Skeletal muscle cell (primary cell): Measurements from ENCODE around the gene NSDHL.
A peak's percentile ranks its signal among the peaks of the same experiment; 100 is the strongest.

Experiments used
- DNase-seq: peaks from one replicate; pipeline ENCODE4 v3.0.0-alpha.2; 2010; ENCODE audit warnings: low read depth
- H3K4me3 ChIP-seq: 2 replicates; pipeline ENCODE4 v1.5.1; 2011; ENCODE audit warnings: low read depth, mild to moderate bottlenecking, control low read depth, low read length, moderate library complexity

Gene NSDHL

GRCh38 chrX:152886716-152887115 lies 55.9 kb downstream of the NSDHL start:
- no peak for DNase-seq
- H3K4me3 ChIP-seq, result no peak overlapping the region

DNA sequence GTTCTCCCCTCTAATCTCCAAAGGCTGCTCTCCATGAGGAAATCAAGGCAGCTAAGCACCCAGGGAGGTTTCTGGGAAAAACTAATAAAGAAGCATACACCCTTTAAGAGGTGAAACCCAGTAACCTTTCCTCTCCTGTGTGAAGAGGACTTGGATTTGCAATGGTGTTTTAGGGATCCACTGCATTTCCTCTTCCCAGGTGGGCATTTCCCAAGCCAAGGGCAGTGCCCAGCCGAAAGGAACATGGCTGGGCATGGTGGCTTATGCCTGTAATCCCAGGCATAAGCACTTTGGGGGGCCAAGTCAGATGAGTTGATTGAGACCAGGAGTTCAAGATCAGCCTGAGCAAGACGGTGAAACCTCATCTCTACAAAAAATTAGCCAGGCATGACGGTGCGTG lies 61.6 kb downstream of the NSDHL start:
- DNase-seq, result no peak
- no peak overlapping the region for H3K4me3 ChIP-seq

- DNase-seq, result no peak
- no peak overlapping the region for H3K4me3 ChIP-seq
These were observed 62.4 kb downstream of the NSDHL start for GRCh38 chrX:152892999-152893891.

GRCh38 chrX:152893980-152894610 lies 63.2 kb downstream of the NSDHL start:
- no peak for DNase-seq

GRCh38 chrX:152895121-152895520 lies 64.3 kb downstream of the NSDHL start:
- no peak for DNase-seq
- no peak overlapping the region for H3K4me3 ChIP-seq

More at GRCh38 chrX:152893980-152894610, 63.2 kb downstream of the NSDHL start:
- no peak overlapping the region for H3K4me3 ChIP-seq

DNA sequence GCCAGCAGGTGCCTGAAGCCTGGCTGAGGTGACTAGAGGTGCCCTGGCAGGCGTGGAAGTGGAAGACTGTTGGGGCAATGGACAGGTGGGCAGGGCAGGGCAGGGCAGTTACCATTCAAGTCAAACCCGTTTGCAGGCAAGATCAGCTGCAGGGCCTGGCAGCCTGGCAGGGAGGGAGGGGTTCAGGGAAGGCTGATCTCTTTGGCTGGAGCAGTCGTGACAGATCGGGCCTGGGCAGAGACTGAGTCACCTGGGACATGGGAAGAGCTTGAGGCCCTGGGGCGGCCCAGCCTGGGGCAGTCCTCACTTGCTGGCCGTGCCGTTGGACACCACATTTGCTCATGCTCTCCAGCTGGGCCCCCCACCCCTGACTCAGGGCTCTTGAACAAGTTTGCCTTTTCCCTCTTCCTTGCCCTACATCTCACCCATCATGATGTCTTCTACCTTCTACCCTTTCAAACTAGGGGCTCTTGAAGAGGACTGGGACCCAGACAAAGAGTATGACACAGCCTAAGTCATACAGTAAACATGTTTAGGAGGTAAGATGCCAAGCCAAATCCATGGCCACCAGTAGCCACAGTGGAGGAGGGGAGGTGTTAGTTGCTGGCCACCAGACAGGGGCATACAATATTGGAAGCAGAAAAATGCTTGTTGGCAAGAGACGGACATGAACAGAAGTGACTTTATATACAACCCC lies 65.0 kb downstream of the NSDHL start:
- no peak overlapping the region for H3K4me3 ChIP-seq
- no peak for DNase-seq

GRCh38 chrX:152896450-152896849 lies 65.6 kb downstream of the NSDHL start:
- no peak overlapping the region for H3K4me3 ChIP-seq
- no peak for DNase-seq

- no peak for DNase-seq
- peak within 1 kb of the TSS; percentile 47 for H3K4me3 ChIP-seq
These were observed 66.6 kb downstream of the NSDHL start, which contains the start of gene ZNF185 for GRCh38 chrX:152897222-152898131. Gene ZNF185, plus strand, starts transcription at chrX:152898067. Its CDS starts 16,423 bp downstream, at chrX:152914490.

DNA sequence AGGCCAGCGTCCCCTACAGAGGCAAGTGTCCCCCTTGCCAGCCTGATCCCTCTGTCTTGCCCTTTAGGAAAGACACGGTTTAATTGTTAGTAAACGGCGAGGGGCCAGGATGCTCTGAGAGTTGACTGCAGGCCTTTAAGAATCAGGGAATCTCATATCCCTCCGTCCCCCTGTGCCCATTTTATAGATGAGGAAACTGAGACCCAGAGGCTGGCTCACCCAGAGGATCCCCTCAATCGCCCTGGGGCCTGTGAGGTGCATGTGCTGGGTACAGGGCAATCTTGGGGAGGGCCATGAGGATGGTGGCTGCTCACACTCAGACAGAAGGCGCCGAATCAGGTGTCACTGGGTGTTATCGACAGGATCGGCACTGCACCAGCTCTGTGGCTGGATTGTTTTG lies 67.6 kb downstream of the NSDHL start:
- DNase-seq, result no peak
- peak overlapping the region; percentile 47 for H3K4me3 ChIP-seq

DNA sequence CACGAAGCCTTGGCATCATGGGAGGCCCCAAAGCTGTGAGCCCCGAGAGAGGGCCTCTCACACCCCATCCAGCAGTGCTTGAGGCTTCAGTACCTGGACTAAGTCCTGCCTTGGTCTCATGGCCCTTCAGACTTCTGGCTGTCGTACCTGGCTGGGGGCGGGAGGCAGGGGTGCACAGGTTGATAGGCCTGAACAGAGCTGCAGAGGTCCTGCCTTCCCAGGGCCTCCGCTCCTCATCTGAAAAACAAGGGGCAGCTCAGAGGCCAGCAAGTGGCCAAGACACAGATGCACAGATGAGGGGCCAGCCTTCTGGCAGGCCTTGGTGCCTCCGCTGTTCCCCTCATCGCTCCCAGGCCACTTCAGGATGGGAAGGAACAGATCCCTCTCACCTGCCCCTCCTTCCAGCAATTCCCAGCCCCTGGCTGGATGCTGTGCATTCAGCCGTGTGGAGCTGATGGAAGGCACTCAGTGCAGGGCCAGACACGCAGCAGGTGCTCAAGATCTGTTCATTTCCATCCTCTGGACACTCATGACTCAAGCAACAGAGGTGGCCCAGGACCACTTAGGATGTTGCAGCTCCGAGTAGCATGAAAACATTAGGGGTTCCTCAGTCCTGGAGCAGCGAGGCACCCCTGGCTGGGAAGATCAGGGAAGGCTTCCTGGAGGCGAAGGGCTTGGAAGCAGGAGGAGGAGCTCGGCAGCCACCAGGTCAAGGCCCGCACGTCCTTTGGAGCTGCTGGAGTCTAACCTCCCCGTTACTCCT lies 68.4 kb downstream of the NSDHL start:
- no peak for DNase-seq

GRCh38 chrX:152899874-152900719 lies 69.2 kb downstream of the NSDHL start:
- H3K4me3 ChIP-seq, result no peak overlapping the region
- no peak for DNase-seq

More for the DNA sequence above, 68.4 kb downstream of the NSDHL start:
- H3K4me3 ChIP-seq, result no peak overlapping the region

DNA sequence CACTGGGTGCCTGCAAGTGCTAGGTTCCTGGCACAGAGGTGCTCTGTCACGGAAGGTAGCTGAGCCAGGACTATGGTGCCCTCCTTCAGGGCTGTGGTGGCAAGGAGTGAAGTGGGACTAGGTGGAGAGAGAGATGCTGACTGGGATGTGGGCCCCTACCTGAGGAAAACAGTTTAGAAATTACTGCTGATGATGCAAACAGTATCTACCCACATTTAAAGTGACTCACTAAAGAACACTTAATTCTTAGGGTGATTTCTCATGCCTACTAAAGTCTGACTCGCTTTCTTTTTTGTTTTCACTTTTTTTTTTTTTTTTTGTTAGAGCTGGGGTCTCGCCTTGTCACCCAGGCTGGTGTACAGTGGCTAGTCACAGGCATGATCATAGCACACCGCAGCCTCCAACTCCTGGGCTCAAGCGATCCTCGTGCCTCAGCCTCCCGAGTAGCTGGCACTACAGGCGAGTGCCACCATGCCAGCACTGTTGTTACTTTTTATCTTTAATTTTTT lies 70.1 kb downstream of the NSDHL start:
- DNase-seq, result no peak
- H3K4me3 ChIP-seq, result no peak overlapping the region

GRCh38 chrX:152901816-152902501 lies 71.1 kb downstream of the NSDHL start:
- H3K4me3 ChIP-seq, result no peak overlapping the region
- no peak for DNase-seq

- no peak overlapping the region for H3K4me3 ChIP-seq
- no peak for DNase-seq
These were observed 71.6 kb downstream of the NSDHL start for GRCh38 chrX:152902502-152902820.

DNA sequence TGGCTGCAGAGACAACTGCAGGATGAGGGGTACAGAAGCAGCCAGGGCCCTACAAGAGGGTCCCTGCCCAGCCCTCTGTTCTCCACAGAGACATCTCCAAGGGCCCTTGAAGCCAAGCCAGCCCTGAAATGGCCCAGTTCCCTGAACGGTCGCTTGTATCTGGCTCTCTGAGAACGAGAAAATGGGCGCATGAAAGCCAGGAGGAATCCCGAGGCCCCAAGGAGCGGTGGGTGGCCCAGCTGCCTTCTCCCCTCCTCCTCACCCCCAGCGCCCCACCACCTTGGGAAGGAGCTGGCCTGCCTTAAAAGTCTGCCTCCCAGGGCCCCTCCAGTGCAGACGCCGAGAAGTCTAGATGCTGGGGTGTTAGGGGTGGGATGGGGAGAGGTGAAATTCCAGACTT lies 72.7 kb downstream of the NSDHL start:
- no peak overlapping the region for H3K4me3 ChIP-seq
- no peak for DNase-seq

DNA sequence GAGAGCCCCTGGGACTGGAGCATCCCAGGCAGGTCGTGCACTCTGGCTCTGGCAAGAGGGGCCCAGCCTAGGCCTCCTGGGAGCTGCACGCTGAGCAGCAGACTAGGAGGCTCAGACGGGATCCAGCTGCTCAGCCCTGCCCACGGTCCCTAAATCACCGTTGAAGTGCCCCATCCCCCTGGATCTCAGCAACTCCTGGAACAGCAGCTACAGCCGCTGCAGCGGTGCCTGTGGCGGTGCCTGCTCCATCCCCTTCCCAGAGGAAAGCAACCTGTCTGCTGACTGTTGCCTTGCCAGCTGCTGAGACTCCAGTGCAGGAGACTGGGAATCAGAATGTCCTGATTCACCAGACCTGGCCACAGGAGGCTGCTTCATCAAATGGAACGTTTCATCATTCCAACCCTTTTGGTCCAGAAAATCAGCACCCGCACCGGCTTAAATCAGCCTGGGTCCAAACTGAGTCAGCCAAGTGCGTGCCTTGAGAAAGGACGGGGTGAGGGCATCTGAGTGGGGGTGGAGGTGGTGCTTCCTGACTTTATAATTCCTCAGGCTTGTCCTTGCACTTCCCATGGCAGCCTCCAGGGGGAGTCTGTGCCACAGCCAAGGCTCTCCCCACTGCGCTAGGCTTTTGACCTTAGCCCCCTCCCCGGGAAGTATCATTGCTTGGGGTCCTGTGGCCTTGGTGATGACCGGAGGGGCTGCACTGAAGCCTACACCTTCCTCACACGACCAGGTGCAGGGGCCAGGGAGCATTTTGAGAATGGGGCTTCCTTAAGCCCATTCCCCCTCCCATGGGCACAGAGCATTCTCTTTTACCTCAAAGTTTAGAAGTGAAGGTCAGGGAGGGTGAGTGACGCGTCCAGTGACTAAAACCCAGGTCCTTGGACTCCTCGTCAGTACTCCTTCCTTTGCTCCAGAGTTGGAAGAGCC lies 73.6 kb downstream of the NSDHL start:
- peak; percentile 53 for DNase-seq
- H3K4me3 ChIP-seq, result no peak overlapping the region
